H1 (cell line): ENCODE data around the gene CIRBP. TPM values are rescaled to one million over a fixed set of nuclear protein-coding genes. Genes with fewer than 3 reads are reported as not detected.
A peak's percentile ranks its signal among the peaks of the same experiment; 100 is the strongest.

Source experiments
- ASH2L ChIP-seq: fragments of 200-600, 300-600 bp; sonication (generic); IDR thresholded peaks from one replicate; pipeline ENCODE4 v1.7.1; 2017; ENCODE audit warnings: low read length
- CEBPB ChIP-seq: IDR thresholded peaks from 2 replicates; pipeline ENCODE4 v1.6.1; 2012; ENCODE audit warnings: low read depth, low read length
- CHD1 ChIP-seq: IDR thresholded peaks from 2 replicates; pipeline ENCODE4 v1.6.1; 2012; ENCODE audit warnings: low read depth, low read length, improper control_type of control experiment
- CHD2 ChIP-seq: IDR thresholded peaks from 2 replicates; pipeline ENCODE4 v1.6.1; 2012; ENCODE audit warnings: low read length, improper control_type of control experiment
- CREB1 ChIP-seq: IDR thresholded peaks from 2 replicates; pipeline ENCODE4 v1.6.1; 2012; ENCODE audit warnings: inconsistent platforms
- EP300 ChIP-seq, 2 experiments: IDR thresholded peaks; 1 replicate in 1 of 2; 2 replicates in 1 of 2; pipeline ENCODE4 v1.6.1; 2011 to 2012; ENCODE audit warnings: low read depth in 2 of 2, low read length in 2 of 2, mild to moderate bottlenecking in 2 of 2, borderline replicate concordance in 1 of 2, inconsistent platforms in 1 of 2, moderate library complexity in 1 of 2
- KDM5A ChIP-seq: fragments of 200-600 bp; IDR thresholded peaks from 2 replicates; pipeline ENCODE4 v1.7.1; 2012; ENCODE audit warnings: mild to moderate bottlenecking, low read length, inconsistent platforms, mixed read lengths
- NRF1 ChIP-seq: IDR thresholded peaks from 2 replicates; pipeline ENCODE4 v1.6.1; 2011; ENCODE audit warnings: mild to moderate bottlenecking, low read depth, low read length, improper control_type of control experiment
- PHF8 ChIP-seq: fragments of 200-600 bp; sonication (generic); conservative IDR thresholded peaks from 2 replicates; pipeline ENCODE4 v1.7.1; 2012; ENCODE audit warnings: low read depth, mild to moderate bottlenecking, inconsistent platforms, low read length, moderate library complexity
- POLR2A ChIP-seq, 2 experiments: IDR thresholded peaks; 1 replicate in 1 of 2; 2 replicates in 1 of 2; pipeline ENCODE4 v1.6.1; 2011; ENCODE audit warnings: low read depth in 2 of 2, low read length in 2 of 2, mild to moderate bottlenecking in 2 of 2; ENCODE audit errors: control extremely low read depth in 1 of 2
- RFX5 ChIP-seq: IDR thresholded peaks from 2 replicates; pipeline ENCODE4 v1.6.1; 2011; ENCODE audit warnings: low read depth, low read length, improper control_type of control experiment, borderline replicate concordance
- RNF2 ChIP-seq: fragments of 200-900, 300-1000 bp; sonication (generic); IDR thresholded peaks from 2 replicates; pipeline ENCODE4 v1.7.1; 2016; ENCODE audit warnings: borderline replicate concordance, low read depth, mild to moderate bottlenecking, antibody characterized with exemption, low read length; ENCODE audit not compliant: poor library complexity, severe bottlenecking; ENCODE audit errors: missing control alignments
- RXRA ChIP-seq: IDR thresholded peaks from 2 replicates; pipeline ENCODE4 v1.6.1; 2011; ENCODE audit warnings: low read depth, mild to moderate bottlenecking, low read length, moderate library complexity; ENCODE audit not compliant: insufficient read depth
- SIN3A ChIP-seq, 2 experiments: IDR thresholded peaks in 1 of 2; conservative IDR thresholded peaks in 1 of 2; 2 replicates each; pipeline ENCODE4 v1.6.1; 2011 to 2012; ENCODE audit warnings: low read length in 2 of 2, improper control_type of control experiment in 1 of 2, low read depth in 1 of 2, mild to moderate bottlenecking in 1 of 2
- SIX5 ChIP-seq: IDR thresholded peaks from 2 replicates; pipeline ENCODE4 v1.6.1; 2011; ENCODE audit warnings: mild to moderate bottlenecking, low read depth, low read length
- SP2 ChIP-seq: IDR thresholded peaks from 2 replicates; pipeline ENCODE4 v1.6.1; 2012; ENCODE audit warnings: mild to moderate bottlenecking, low read length, inconsistent platforms
- SUZ12 ChIP-seq: fragments of 200-600 bp; sonication (generic); IDR thresholded peaks from 2 replicates; pipeline ENCODE4 v1.6.1; 2012; ENCODE audit warnings: mild to moderate bottlenecking, inconsistent platforms, low read length, moderate library complexity, mixed read lengths
- TCF12 ChIP-seq: IDR thresholded peaks from 2 replicates; pipeline ENCODE4 v1.6.1; 2011; ENCODE audit warnings: low read depth, mild to moderate bottlenecking, low read length
- TEAD4 ChIP-seq: IDR thresholded peaks from 2 replicates; pipeline ENCODE4 v1.6.1; 2012; ENCODE audit warnings: low read depth, low read length, inconsistent platforms, mixed read lengths
- YY1 ChIP-seq: IDR thresholded peaks from 2 replicates; pipeline ENCODE4 v1.6.1; 2011; ENCODE audit warnings: low read depth, mild to moderate bottlenecking, low read length
- polyA plus RNA-seq, 7 experiments: library from polyadenylated mRNA; depleted of rRNA in 3 of 7; stranded (reverse) in 5 of 7; unstranded in 2 of 7; fragments of >200 nt in 5 of 7; fragments of 200-250 nt in 2 of 7; gene quantifications; 1 replicate in 5 of 7; 2 replicates in 1 of 7; 4 replicates in 1 of 7; pipeline versions ENCODE4 v1.2.1 to v1.2.3, GENCODE V29; 2011 to 2013; ENCODE audit warnings: missing spikeins in 2 of 7, mixed read lengths in 2 of 7
- total RNA-seq: library from RNA; stranded (reverse); fragmentation: NEBNext Ultra II Directional; extraction: Animal tissue kit (Norgen Biotek cat#: 25700); gene quantifications from 2 replicates; pipeline ENCODE4 v1.2.1, GENCODE V29; 2021
- TF ChIP-seq, protein P1 (sequence below): IDR thresholded peaks from 2 replicates; pipeline ENCODE4 v1.6.1; 2012; ENCODE audit warnings: inconsistent platforms

CIRBP gene
- total and polyA plus RNA-seq, 2 of the 8 experiments (the other 6 are each of a cell fraction or from before 2014, with no cell fraction given) = 175 to 199 TPM

DNA sequence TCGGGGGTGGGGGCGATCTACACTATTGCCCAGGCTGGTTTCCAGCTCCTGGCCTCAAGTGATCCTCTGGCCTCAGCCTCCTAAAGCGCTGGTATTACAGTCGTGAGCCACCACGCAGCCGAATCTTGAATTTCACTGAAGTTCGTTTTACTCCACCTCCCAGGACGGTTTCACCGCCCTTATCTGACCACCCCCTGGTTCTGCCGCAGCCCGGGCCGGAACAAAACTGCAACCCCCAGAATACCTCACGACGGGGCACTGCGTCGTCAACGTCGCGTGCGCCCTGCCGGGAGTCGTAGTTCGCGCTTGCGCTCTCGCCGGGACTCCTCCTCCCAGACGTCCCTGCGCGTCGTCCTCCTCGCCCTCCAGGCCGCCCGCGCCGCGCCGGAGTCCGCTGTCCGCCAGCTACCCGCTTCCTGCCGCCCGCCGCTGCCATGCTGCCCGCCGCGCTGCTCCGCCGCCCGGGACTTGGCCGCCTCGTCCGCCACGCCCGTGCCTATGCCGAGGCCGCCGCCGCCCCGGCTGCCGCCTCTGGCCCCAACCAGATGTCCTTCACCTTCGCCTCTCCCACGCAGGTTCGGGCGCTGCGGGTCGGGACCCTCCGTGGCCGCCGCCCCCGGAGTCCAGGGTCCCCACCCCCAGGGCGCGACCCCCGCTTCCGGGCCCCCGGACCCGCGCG lies 27.6 kb upstream of the CIRBP start, which contains the start of gene ATP5F1D (continued):
- no peak for TF ChIP-seq SUZ12
- peak in 1 of 2 experiments; percentile 77; a peak in 2 of 4 replicates for TF ChIP-seq SIN3A (conservative IDR thresholded peaks at IDR 0.05 in 1 of 2, IDR thresholded peaks at IDR 0.05 in 1 of 2; ENCODE audit: low read depth in 1 of 2, low read length in 2 of 2)
- 0 out of 2 replicates have a peak, but pooled peaks have one; percentile 10 for TF ChIP-seq NRF1
- TF ChIP-seq SP2 = no peak
- TF ChIP-seq ASH2L = peak; percentile 20
- TF ChIP-seq PHF8 = 0 out of 2 replicates have a peak, but pooled peaks have one; percentile 44
- no peak for TF ChIP-seq TCF12
- TF ChIP-seq CHD1 = no peak
- no peak for TF ChIP-seq RFX5
- TF ChIP-seq SIX5 = peak; percentile 93
- no peak for TF ChIP-seq YY1
- no peak for TF ChIP-seq RXRA
- TF ChIP-seq CEBPB = no peak
- TF ChIP-seq TEAD4 = 0 out of 2 replicates have a peak, but pooled peaks have one; percentile 10
- TF ChIP-seq RNF2 = no peak
- no peak for TF ChIP-seq POLR2A (IDR thresholded peaks at IDR 0.05; ENCODE audit: control extremely low read depth in 1 of 2, low read depth in 2 of 2, low read length in 2 of 2)
- no peak for TF ChIP-seq EP300 (IDR thresholded peaks at IDR 0.05; ENCODE audit: borderline replicate concordance in 1 of 2, low read depth in 2 of 2, low read length in 2 of 2)
- TF ChIP-seq, protein P1, sequence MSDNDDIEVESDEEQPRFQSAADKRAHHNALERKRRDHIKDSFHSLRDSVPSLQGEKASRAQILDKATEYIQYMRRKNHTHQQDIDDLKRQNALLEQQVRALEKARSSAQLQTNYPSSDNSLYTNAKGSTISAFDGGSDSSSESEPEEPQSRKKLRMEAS = no peak
- 0 out of 2 replicates have a peak, but pooled peaks have one; percentile 23 for TF ChIP-seq CHD2
- peak; percentile 97 for TF ChIP-seq CREB1
- TF ChIP-seq KDM5A = no peak
- TF ChIP-seq, all 59 proteins: peak for 12
